ENCODE results near the gene WHRN.

WHRN gene

DNA sequence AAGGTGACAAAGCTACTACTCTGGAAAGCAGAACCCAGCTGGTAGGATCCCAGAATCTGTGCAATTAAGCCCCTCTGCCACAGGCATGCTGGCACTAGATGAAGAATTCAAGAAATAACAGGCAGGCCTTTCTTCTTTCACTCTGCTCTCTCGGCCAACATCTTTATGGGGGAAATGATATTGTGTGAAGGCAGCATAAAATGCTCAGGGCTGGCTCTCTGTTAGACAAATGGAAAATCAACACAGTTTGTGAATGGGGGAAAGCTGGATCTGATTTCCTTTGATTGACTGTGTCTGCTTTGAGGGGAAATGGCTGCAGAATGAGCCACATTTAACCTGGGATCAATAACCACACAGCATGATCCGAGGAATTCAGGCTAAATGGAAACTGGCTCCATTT, 88.4 kb downstream of the WHRN start:
- H3K4me3 Mint-ChIP-seq, result no peak overlapping the region
- no peak overlapping the region for H3K27ac Mint-ChIP-seq

DNA sequence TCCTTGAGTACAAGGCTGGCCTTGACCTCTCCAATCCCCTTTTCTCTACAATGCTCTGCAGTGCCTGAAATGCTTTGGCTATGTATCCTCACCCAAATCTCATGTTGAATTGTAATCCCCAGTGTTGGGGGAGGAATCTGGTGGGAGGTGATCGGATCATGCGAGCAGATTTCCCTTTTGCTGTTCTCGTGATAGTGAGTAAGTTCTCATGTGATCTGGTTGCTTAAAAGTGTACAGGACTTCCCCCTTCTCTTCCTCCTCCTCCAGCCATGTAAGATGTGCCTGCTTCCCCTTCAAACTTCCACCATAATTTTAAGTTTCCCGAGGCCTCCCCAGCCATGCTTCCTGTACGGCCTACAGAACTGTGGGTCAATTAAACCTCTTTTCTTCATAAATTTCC, 89.0 kb downstream of the WHRN start:
- no peaks in the 10 kb centered on the region for H3K9me3 Mint-ChIP-seq
- no peak overlapping the region for H3K4me3 Mint-ChIP-seq
- no peak for DNase-seq
- H3K27me3 Mint-ChIP-seq, result peaks cover 14% of the 10 kb centered on the region
- H3K4me1 Mint-ChIP-seq, result peaks cover 16% of the 10 kb centered on the region
- no peaks in the 10 kb centered on the region for H3K36me3 Mint-ChIP-seq
- no peak overlapping the region for H3K27ac Mint-ChIP-seq
- CTCF ChIA-PET, result interaction anchor here (1.0 to 5.1 kb wide), 5 partner anchors 8 to 237 kb away, joined by 4 to 17 read pairs (median 4); no protein-coding TSS in a partner anchor

More for the DNA sequence above, 88.4 kb downstream of the WHRN start:
- CTCF ChIA-PET, result interaction anchor here (1.0 to 1.6 kb wide), 5 partner anchors 8 to 236 kb away, joined by 3 to 6 read pairs (median 4); no protein-coding TSS in a partner anchor
- H3K27me3 Mint-ChIP-seq, result peaks cover 19% of the 10 kb centered on the region
- H3K9me3 Mint-ChIP-seq, result no peaks in the 10 kb centered on the region
- DNase-seq, result no peak
- H3K36me3 Mint-ChIP-seq, result no peaks in the 10 kb centered on the region
- peaks cover 16% of the 10 kb centered on the region for H3K4me1 Mint-ChIP-seq

DNA sequence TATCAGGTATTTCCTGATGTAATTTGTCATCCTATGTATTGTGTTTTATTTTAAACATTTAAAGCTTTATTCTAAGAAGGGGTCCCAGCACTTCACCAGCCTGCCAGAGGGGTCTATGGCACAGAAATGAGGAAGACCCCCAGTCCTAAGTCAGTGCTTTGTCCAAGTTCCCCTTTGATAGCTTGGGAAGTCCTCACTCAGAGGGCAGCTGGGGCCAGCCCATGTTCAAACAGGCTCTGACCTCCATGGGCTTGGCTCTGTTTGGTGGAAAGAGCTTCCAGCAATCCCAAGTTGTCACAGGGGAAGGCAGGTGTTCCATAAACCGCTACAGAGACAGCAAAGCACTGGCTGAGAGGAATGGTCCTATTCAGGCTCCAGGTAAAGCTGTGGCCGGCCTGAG, 90.9 kb downstream of the WHRN start:
- H3K36me3 Mint-ChIP-seq, result no peaks in the 10 kb centered on the region
- no peak for DNase-seq
- no peak overlapping the region for H3K27ac Mint-ChIP-seq
- no peaks in the 10 kb centered on the region for H3K9me3 Mint-ChIP-seq
- no peak overlapping the region for H3K4me3 Mint-ChIP-seq
- peaks cover 13% of the 10 kb centered on the region for H3K27me3 Mint-ChIP-seq
- CTCF ChIA-PET, result interaction anchor here (1.3 to 5.1 kb wide), 4 partner anchors 8 to 239 kb away, joined by 3 to 17 read pairs (median 10); no protein-coding TSS in a partner anchor
- peaks cover 16% of the 10 kb centered on the region for H3K4me1 Mint-ChIP-seq

DNA sequence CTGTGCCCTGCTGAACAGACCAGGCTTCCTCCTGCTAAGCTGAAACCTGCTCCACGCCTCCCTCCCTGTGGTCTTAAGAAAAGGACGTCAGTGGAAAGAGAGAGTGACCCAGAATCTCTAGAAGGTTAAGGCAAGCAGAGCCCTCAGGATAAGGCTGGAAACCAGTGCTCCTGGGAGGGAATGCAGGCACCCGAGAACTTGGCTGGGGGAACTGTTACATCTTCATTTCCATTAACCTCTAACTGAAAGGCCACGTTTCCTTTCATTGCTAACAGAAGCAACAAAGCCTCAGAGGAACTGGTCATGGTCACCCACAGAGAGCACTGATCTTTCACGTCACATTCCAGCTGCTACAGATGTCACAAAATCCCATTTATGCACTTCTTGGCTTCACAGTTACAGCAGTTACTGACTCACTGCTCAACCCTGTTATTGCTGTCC, 91.4 kb downstream of the WHRN start:
- Mint-ChIP-seq H3K36me3 (no peaks in the 10 kb centered on the region), H3K9me3 (no peaks in the 10 kb centered on the region), H3K27ac (no peak overlapping the region), H3K4me1 (peaks cover 16% of the 10 kb centered on the region), H3K27me3 (peaks cover 13% of the 10 kb centered on the region), H3K4me3 (no peak overlapping the region)
- DNase-seq, result no peak
- CTCF ChIA-PET, result interaction anchor here (1.3 to 5.1 kb wide), 4 partner anchors 8 to 240 kb away, joined by 3 to 17 read pairs (median 10); no protein-coding TSS in a partner anchor

DNA sequence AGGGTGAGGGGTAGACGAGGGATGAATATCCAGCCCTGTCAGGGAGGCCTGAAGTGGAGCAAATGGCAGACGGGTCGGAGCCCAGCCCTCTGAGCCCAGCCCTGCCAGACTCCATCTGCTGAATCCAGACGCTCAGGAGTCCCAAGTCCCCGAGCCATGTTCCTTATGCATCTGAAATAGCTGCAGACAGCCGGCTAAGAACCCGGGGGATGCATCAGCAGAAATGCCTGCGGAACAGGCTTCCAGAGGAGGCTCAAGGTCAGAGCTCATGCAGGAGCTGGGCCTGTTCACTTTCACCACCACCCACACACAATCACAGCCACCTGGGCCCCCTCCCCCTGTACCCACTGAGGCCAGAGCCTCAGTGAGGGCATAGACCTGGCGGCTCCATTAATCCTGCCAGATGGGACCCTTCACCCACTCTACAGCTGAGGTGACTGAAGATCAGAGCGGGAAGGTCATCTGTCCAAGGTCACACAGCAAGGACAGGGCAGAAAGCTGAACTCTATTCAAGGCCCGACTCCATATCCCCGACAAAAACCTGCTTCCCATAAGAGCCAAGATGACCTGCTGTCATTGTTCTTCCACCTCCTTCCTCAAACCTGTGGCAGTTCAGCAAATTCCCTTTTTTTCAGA, 93.1 kb downstream of the WHRN start:
- Mint-ChIP-seq H3K4me3 (no peak overlapping the region), H3K36me3 (no peaks in the 10 kb centered on the region), H3K27ac (no peak overlapping the region), H3K27me3 (peaks cover 20% of the 10 kb centered on the region), H3K9me3 (no peaks in the 10 kb centered on the region), H3K4me1 (peaks cover under 1% of the 10 kb centered on the region)
- CTCF ChIA-PET, result interaction anchor here (1.5 to 5.1 kb wide), 3 partner anchors 17 to 241 kb away, joined by 3 to 17 read pairs (median 8); no protein-coding TSS in a partner anchor
- no peak for DNase-seq

DNA sequence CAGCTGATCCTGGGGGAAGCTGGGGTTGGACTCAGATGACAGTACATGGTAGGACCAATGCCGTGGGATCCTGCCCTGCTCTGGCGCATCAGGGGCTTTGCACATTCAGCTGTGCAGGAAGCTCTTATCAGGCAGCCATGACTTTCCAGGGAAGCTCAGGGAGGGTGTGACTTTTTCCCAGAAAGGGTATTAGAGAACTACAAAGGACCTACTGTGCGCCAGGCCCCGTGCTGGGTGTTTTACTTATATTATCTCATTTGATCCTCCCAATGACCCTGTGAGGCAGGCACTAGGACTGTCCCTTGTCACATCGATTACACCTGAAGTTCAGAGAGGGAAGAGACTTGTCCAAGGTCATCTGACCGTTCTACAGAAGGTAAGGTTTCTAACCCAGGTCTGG, 93.8 kb downstream of the WHRN start:
- CTCF ChIA-PET, result interaction anchor here (0.6 to 5.1 kb wide), 3 partner anchors 12 to 242 kb away, joined by 3 to 17 read pairs (median 8); no protein-coding TSS in a partner anchor
- Mint-ChIP-seq H3K4me1 (no peaks in the 10 kb centered on the region), H3K9me3 (no peaks in the 10 kb centered on the region), H3K27ac (no peak overlapping the region), H3K27me3 (peaks cover 17% of the 10 kb centered on the region), H3K36me3 (no peaks in the 10 kb centered on the region), H3K4me3 (no peak overlapping the region)
- DNase-seq, result no peak

DNA sequence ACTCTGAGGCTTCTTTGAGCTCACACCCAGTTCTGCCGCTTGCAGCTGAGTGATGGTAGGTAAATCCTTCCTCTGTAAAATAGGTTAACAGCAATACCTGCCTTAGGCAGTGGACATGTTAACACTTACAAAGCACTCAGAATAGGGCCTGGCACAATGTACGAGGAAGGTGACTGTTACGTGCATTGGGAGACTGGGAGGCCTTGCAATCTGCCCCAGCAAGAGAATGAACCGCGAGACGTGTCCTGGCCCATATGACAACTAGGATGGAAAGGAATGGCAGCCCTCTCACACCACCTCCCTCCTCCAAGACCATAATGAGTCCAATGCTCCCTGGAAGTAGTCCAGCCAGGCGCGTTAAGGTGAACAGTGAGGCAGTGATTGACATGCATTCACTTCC, 94.4 kb downstream of the WHRN start:
- Mint-ChIP-seq H3K36me3 (no peaks in the 10 kb centered on the region), H3K27me3 (peaks cover 17% of the 10 kb centered on the region), H3K27ac (no peak overlapping the region), H3K4me1 (no peaks in the 10 kb centered on the region), H3K9me3 (no peaks in the 10 kb centered on the region), H3K4me3 (no peak overlapping the region)
- DNase-seq, result no peak
- CTCF ChIA-PET, result interaction anchor here (1.9 to 5.1 kb wide), 2 partner anchors 97 to 242 kb away, joined by 8 to 17 read pairs; no protein-coding TSS in a partner anchor

DNA sequence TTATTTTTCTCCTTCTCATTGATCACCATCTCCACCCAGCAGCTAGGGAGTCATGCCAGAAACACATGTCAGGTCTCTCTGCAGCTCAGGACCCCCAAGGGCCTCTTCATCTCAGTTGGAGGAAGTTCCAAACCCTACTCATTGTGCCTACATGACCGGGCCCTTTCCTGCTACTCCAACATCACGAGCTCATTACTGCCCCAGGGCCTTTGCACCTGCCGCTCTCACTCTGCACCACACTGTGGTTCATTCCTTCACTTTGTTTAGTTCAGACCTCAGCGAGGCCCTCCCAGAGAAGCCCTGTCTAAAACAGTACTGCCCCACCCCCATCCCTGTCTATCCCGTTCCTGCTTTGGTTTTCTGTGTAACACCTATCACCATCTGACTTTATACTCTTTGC, 95.4 kb downstream of the WHRN start:
- H3K4me3 Mint-ChIP-seq, result no peak overlapping the region

DNA sequence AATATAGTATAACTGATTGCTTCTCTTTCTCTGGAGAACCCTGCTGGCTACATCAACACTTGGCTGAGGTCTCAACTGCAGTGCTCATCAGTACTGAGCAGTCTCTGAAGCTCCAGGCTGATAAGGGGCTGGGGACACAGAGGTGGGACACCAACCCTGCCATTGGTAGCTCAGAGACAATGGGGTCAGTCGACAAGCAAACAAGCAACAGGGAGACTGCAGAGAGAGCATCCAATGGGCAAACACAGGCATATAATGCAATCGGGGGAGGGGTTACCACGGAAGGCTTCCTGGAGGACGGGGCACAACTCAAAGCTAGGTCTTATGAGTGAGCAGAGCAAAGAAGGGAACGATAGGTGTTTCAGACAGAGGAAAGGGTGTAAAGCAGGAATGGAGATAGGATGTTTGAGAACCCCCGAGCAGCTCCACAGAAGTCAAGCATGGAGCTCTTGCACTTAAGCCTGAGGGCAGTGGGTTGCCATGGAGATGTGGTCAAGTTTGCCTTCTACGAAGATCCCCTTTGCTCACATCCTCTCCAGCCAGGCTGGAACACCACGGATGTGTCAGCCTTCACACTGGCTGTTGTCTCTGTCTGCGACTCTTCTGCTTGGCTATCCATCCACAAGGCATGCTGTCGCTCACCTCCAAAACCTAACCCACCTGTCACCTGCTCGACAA, 96.0 kb downstream of the WHRN start:
- Mint-ChIP-seq H3K27ac (no peak overlapping the region), H3K4me1 (peaks cover 5% of the 10 kb centered on the region), H3K4me3 (no peak overlapping the region), H3K27me3 (peaks cover 16% of the 10 kb centered on the region), H3K9me3 (no peaks in the 10 kb centered on the region), H3K36me3 (no peaks in the 10 kb centered on the region)
- no peak for DNase-seq
- CTCF ChIA-PET, result interaction anchor here (0.6 to 9.6 kb wide), 13 partner anchors 8 to 253 kb away, joined by 3 to 206 read pairs (median 3); partner anchors contain the start of gene WHRN

More for the DNA sequence above, 95.4 kb downstream of the WHRN start:
- Mint-ChIP-seq H3K36me3 (no peaks in the 10 kb centered on the region), H3K4me1 (peaks cover 5% of the 10 kb centered on the region), H3K9me3 (no peaks in the 10 kb centered on the region), H3K27ac (no peak overlapping the region), H3K27me3 (peaks cover 16% of the 10 kb centered on the region)
- CTCF ChIA-PET, result interaction anchor here (1.1 to 9.6 kb wide), 7 partner anchors 7 to 244 kb away, joined by 3 to 206 read pairs (median 4); partner anchors contain the start of gene WHRN
- no peak for DNase-seq

DNA sequence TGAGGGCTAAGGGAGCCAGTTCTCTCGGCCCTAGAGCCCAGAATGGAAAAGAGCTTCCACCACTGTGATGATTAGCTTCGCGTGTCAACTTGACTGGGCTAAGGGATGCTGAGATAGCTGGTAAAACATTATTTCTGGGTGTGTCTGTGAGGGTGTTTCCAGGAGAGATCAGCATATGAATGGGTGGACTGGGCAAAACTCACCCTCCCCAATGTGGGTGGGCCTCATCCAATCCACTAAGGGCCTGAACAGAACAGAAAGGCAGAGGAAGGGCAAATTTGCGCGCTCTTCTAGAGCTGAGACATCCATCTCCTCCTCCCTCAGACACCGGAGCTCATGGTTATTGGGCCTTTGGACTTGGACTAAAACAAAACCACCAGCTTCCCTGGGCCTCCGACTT, 96.6 kb downstream of the WHRN start:
- Mint-ChIP-seq H3K9me3 (no peaks in the 10 kb centered on the region), H3K4me3 (no peak overlapping the region), H3K27ac (no peak overlapping the region), H3K4me1 (peaks cover 5% of the 10 kb centered on the region), H3K36me3 (no peaks in the 10 kb centered on the region), H3K27me3 (peaks cover 21% of the 10 kb centered on the region)
- no peak for DNase-seq
- CTCF ChIA-PET, result interaction anchor here (0.6 to 9.6 kb wide), 12 partner anchors 8 to 253 kb away, joined by 3 to 206 read pairs (median 4); partner anchors contain the start of gene WHRN

DNA sequence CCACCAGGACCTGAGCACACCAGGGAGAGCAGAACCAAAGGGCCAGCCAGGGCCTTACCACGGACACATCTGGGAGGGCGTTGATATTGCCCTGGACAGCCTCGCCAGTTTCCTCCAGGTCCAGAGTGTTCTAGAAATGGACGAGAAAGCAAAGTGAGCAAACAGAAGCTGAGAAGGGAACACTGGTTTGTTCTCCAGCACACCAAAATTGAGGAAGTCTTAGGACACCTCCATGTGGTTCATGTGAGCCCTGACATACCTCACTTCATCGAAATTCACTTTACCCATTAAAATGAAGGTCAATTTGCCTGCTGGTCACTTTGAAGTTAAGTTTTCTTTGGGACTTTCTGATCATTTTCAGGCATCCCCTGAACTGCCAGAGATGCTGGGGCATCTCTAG, 97.4 kb downstream of the WHRN start:
- DNase-seq, result no peak
- Mint-ChIP-seq H3K36me3 (no peaks in the 10 kb centered on the region), H3K4me1 (peaks cover 5% of the 10 kb centered on the region), H3K27me3 (peaks cover 21% of the 10 kb centered on the region), H3K27ac (no peak overlapping the region), H3K9me3 (no peaks in the 10 kb centered on the region), H3K4me3 (no peak overlapping the region)
- CTCF ChIA-PET, result interaction anchor here (0.9 to 9.6 kb wide), 6 partner anchors 9 to 246 kb away, joined by 3 to 206 read pairs (median 17); partner anchors contain the start of gene WHRN

DNA sequence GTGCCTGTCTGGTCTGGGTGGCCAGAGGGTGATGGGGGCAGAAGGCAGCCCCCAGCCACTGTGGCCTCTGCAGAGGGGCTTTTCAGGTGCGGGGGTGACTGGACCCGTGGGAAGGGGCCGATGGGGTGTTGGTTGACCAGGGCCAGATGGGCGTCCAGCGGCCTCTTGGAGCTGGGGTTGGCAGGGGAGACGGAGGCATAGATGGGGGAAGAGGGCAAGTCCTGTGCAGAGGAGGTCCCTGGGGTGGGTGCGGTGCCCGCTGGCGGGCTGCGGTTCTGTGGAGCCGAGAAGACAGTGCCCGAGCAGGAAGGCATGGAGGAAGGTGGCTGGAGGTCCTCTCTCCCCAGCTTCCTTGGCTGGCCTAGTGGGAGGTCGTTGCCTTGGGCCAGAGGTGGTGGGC, 98.8 kb downstream of the WHRN start:
- no peaks in the 10 kb centered on the region for H3K9me3 Mint-ChIP-seq
- H3K36me3 Mint-ChIP-seq, result no peaks in the 10 kb centered on the region
- CTCF ChIA-PET, result interaction anchor here (0.9 to 9.6 kb wide), 16 partner anchors 8 to 333 kb away, joined by 3 to 206 read pairs (median 16); partner anchors contain the start of genes ATP6V1G1 and WHRN

DNA sequence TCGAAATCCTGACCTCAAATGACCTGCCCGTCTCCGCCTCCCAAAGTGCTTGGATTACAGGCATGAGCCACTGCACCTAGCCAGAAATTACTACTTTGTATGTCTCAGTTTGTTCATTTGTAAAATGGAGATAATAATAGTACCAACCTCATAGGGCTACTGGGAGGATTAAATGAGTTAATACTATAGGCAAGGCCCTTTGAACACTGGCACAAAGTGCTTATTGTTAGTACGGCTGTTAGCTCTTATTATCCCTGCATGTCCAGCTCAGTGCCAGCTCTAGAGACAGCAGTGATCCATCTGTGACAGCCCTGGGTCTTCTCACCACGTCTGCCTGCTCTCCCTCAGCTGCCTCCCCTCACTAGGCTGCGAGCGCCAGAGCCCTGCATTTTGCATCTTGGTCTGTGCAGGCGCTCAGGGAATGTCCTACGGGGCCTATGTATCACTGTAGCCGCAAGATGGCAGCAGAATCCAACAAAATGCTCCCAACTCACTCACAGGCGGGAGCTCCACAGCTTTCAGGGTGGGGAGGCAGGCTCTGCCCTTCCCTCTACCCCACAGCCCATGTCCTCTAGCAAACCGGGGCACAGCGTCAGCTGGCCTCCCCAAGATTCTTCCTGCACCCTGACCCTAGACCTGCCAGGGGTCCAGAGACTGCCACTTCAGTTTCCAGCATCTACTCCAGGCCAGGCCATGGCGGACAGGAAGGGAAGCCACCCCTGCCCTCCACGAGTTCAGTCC, 99.8 kb downstream of the WHRN start:
- CTCF ChIA-PET, result interaction anchor here (0.6 to 9.6 kb wide), 41 partner anchors 9 to 602 kb away, joined by 3 to 206 read pairs (median 4); partner anchors contain the start of genes AKNA, ATP6V1G1 and WHRN
- peak; percentile 89 for DNase-seq
- H3K4me1 Mint-ChIP-seq, result peaks cover 5% of the 10 kb centered on the region
- H3K4me3 Mint-ChIP-seq, result no peak overlapping the region
- H3K27ac Mint-ChIP-seq, result no peak overlapping the region
- peaks cover 32% of the 10 kb centered on the region for H3K27me3 Mint-ChIP-seq
- H3K9me3 Mint-ChIP-seq, result no peaks in the 10 kb centered on the region
- no peaks in the 10 kb centered on the region for H3K36me3 Mint-ChIP-seq

More for the DNA sequence above, 98.8 kb downstream of the WHRN start:
- no peak overlapping the region for H3K27ac Mint-ChIP-seq
- peaks cover 5% of the 10 kb centered on the region for H3K4me1 Mint-ChIP-seq
- H3K27me3 Mint-ChIP-seq, result peaks cover 26% of the 10 kb centered on the region
- no peak for DNase-seq
- H3K4me3 Mint-ChIP-seq, result no peak overlapping the region

Measured in activated naive CD4-positive, alpha-beta T cell treated with anti-CD3 and anti-CD28 coated beads, Interleukin-2, amount 10 ng/mL, durations not matched to agents 7 days and 5 days (primary cell).